Suppressor macrophage treated with lipopolysaccharide for 4 hours (primary cell): ENCODE measurements around the gene PI16.

Experiments
- DNase-seq: peaks from one replicate; pipeline ENCODE4 v3.0.0-alpha.2; 2020

Gene PI16

DNA sequence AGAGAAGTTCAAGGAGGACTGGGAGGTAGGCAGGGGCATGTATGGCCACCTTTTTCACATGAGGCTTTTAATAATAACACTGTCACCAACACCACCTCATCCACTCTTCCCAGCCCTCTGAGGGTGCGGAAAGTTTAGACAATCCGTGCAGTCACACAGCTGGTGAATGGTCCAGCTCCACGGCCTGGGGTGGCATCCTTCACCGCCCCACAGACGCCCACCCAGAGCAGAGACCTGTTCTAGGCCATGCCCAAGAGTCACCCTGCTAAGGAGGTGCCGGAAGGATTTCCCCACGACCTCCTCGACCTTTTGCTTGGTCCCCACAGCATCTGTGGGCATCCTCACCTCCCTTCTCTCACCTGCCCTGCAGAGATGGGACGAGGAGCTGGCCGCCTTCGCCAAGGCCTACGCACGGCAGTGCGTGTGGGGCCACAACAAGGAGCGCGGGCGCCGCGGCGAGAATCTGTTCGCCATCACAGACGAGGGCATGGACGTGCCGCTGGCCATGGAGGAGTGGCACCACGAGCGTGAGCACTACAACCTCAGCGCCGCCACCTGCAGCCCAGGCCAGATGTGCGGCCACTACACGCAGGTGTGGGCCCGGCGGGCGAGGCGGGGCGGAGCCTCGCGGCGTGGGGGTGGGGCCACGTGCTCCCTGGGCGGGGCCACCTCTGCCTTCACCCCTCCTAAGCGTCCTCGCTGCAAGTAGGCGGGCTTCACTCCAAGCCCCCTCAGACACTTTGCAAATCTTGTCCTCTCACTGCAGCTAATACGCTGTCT is 4.4 kb downstream of the PI16 start:
- no peak for DNase-seq

DNA sequence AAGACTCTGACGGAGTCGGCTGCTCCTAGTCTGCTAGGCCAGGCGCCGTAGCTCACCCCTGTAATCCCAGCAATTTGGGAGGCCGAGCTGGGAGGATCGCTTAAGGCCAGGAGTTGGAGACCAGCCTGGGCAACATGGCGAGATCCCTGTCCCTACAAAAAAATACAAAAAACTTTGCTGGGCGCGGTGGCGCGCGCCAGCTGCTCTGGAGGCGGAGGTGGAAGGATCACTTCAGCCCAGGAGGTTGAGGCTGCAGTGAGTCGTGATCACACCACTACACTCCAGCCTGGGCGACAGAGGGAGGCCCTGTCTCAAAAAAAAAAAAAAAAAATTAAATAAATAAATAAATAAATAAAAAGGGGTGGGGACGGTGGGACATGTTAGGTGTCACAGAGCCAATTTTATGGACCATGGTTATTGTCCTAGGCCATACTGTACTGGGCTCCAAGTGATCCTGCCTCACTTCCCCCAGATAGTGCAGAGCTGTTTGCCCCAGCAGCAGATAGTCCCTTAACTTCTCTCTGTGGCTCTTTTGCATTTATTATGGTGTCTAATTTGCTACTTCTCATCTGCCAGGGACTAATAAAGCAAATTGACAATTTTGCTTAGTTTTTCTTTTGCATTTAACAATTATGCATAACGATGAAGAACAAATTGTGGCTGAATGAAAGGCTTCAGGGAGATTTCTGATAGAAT is 5.2 kb downstream of the PI16 start:
- no peak for DNase-seq

DNA sequence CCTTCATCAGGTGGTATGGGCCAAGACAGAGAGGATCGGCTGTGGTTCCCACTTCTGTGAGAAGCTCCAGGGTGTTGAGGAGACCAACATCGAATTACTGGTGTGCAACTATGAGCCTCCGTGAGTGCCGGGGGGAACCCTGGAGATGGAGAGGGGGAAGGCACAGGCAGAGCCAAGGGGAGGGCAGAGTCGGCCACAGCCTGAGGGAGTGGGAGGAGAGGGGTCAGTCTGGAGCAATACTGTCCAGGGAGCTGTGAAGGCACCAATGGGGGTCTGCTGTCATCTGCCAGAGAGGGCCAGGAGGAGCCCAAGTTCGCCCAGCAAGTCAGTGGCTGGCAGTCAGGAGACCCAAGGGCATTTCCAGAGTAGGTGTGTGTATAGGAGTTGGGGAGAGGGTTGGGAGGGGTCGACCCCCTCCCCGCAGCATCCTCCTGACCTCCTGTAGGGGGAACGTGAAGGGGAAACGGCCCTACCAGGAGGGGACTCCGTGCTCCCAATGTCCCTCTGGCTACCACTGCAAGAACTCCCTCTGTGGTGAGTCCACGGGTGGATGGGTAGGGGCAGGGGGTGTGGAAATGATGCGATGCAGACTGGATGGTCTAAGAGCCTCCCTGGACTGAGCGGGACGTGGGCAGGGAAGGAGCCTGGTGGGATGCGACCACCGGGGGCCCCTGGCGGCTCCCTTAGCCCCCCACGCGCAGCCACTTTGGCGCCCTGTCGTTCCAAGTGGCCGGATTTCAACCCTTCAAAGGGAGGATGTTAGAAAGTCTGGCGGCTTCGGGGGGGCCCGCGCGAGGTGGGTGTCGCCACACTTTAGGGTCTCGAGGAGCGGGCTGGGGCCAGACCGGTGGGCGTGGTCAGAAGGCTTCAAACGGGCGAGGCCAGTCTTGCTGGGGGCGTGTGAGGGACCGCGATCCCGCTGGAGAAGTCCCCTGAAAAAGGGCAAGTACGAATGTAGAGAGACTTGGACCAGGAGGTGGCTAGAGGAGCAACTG is 7.2 kb downstream of the PI16 start:
- DNase-seq: no peak

DNA sequence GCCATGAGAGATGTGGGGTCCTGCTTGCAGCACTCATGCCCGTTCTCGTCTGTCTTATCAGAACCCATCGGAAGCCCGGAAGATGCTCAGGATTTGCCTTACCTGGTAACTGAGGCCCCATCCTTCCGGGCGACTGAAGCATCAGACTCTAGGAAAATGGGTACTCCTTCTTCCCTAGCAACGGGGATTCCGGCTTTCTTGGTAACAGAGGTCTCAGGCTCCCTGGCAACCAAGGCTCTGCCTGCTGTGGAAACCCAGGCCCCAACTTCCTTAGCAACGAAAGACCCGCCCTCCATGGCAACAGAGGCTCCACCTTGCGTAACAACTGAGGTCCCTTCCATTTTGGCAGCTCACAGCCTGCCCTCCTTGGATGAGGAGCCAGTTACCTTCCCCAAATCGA is 8.3 kb downstream of the PI16 start:
- peak; percentile 96 for DNase-seq

DNA sequence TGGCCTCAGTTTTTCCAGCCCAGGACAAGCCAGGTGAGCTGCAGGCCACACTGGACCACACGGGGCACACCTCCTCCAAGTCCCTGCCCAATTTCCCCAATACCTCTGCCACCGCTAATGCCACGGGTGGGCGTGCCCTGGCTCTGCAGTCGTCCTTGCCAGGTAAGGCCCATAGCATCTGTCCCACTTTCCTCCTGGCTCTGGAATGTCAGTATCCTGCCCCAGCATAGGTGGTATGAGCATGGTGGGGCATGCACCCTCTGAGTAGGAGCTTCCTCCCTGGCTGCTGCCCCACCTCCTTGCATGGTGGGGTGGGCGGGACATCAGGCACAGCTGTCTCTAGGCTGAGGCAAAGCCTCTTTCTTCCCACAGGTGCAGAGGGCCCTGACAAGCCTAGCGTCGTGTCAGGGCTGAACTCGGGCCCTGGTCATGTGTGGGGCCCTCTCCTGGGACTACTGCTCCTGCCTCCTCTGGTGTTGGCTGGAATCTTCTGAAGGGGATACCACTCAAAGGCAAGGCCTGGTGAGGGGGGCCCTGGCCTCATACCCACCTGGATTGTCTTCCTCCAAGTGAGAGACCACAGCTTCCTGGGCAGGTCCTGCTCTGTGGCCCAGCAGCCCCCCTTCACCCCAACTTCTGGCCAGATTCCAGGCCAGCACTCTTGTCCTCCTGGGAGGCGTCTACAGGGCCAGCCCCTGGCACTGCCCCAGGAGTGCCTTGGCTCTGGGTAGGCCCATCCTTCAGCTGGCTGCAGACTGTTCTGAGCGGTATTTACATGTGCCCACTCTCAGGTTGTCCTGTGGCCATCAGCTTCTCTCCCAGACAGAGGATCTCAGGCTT is 9.1 kb downstream of the PI16 start:
- DNase-seq: no peak

DNA sequence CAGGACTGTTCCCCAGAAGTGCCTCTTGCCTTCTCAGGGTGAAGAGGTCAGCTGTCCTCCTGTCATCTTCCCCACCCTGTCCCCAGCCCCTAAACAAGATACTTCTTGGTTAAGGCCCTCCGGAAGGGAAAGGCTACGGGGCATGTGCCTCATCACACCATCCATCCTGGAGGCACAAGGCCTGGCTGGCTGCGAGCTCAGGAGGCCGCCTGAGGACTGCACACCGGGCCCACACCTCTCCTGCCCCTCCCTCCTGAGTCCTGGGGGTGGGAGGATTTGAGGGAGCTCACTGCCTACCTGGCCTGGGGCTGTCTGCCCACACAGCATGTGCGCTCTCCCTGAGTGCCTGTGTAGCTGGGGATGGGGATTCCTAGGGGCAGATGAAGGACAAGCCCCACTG is 9.8 kb downstream of the PI16 start:
- DNase-seq: no peak

DNA sequence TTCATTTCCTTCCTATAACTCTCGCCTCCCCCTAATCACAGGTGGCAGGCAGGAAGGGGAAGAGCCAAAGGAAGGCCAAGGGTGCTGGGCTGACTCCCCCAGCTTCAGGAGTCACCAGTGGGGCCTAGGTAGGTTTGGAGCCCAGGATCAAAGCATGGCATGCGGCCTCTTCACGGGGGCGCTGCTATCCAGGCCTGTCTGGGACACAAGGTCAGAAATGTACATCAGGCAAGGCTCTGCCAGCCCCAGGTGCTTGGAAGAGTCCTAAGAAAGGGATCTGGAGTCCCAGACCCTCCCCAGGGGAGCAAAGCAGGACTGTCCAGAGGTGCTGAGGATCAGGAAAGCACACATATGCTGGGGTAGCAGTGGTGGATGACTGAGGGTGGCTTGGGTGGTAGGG is 10.4 kb downstream of the PI16 start:
- no peak for DNase-seq

DNA sequence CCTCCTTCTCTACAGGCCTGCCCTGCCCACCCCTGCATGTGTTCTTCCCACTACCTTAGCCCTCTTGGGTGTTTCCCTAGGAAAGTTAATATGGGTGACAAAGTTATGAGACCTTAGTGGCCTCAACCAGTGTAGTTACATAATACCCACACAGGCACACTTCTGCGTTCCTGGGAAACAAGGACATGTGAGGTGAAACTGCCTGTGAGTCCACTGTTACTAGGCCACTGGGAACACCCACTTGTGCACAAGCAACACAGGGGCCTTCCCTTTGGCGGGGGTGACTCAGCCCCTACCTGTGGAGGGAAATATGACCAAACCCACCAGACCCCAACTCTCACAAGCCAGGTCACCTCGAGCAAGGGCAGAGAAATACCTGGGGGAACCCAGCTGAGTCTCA is 12.8 kb downstream of the PI16 start:
- DNase-seq: no peak

DNA sequence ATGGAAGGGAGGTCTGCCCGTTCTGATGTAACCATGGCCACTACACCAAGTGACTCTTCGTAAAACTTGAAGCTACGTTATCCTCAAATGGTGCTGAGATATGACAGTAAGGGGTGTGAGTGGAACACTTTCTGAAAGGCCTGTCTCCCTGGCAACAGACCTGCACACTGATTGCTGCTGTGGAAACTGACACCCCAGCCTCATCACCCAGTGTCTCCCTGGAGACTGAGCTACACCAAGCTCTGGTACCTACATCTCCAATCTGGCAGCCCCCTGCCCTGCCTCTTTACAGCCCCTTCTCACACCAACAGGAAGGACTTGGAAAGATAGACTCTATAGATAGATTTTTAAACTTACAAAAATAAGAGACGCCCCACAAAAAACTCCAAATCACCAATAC is 13.2 kb downstream of the PI16 start:
- DNase-seq: no peak

DNA sequence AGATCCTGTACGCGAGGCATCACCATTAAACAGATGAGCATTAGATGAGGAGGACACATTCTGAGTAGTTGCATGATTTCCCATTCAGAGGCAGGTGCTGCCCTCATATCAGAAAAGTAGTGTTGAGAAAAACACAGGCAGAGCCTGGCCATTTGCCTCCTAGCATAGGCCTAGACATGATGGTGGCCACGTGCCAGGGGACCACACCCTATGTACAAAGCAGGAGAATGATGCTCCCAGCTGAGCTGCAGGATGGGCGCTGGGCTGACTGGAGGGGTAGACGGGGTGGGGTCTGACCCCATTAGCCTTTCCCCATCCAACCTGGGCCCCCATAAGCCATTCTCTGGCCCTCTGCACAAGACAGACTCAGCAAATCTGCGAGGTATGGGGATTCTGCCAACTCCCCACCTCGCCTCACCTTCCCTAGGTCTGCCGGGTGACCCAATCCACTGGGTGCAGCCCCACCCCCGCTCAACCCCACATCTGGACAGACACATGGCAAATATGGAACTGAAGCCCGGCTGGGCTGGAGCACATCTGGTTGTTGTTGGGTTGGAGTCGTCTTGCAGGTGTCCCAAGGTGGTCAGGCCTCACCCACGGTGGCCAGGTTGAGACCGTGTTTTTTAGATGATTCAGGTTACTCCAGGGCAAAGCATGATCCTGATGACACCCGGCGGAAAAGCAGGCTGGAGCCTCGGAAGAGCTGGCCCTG is 13.9 kb downstream of the PI16 start:
- DNase-seq: no peak

DNA sequence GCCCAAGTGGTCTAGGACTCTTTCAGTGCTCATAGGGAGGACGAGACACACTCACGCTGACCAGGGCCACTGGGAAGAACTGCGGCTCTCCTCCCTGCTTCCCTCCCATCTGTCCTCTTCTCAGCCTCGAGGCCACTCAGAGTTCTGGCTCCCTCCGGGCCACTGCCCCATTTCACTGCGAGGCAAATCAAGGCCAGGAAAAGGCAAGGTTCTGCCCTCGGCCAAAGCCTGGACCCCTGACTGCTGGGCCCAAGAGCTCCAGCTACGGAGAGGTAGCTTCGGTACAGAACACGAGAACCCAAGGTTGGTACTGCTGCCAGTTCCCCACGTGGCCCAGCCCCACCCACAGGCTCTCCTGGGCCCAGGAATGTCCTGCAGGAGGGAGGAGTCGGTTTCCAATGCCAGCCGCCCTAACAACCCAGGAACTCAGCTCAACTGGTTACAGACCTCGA is 14.7 kb downstream of the PI16 start:
- DNase-seq: no peak

DNA sequence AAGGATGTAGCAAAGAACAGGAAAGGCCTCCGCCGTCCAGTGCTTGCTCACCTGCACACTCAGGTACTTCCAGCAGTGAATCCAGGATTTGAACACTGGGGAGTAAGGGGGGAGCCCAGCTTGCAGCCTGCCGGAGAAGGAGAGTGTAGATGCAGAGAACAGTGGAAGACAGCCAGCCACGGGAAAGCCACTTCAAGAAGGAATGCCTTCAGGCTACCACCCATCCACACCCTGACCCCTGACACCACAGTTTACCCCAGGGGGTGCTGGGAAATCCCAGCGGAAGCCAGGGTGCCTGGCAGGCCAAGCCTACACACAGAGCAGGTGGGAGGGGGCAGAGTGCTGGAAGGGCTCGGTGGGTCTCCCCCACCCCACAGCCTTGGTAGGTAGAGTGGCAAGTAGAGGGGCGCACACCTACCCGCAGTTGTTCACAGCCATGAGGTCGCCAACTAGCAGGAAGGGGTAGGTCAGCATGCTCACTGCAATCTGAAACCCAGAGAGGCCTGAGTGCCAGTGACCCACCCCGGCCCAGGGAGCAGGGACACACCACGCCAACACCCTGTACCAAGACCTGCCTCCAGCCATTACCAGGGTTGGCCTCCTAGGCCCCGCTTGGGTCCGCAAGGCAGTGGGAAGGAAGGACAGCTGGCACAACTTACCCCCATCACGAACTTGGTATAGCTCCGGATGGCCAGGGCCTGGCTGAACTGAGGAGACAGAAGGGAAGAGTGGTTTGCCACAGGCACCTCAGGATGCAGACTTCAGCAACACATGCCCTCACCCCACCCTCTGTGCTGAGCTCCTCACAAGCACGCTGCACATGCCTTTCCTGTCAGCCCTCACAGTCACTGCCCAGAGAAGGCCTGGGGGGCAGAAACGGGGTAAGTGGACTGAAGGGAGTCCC is 15.7 kb downstream of the PI16 start:
- DNase-seq: no peak

DNA sequence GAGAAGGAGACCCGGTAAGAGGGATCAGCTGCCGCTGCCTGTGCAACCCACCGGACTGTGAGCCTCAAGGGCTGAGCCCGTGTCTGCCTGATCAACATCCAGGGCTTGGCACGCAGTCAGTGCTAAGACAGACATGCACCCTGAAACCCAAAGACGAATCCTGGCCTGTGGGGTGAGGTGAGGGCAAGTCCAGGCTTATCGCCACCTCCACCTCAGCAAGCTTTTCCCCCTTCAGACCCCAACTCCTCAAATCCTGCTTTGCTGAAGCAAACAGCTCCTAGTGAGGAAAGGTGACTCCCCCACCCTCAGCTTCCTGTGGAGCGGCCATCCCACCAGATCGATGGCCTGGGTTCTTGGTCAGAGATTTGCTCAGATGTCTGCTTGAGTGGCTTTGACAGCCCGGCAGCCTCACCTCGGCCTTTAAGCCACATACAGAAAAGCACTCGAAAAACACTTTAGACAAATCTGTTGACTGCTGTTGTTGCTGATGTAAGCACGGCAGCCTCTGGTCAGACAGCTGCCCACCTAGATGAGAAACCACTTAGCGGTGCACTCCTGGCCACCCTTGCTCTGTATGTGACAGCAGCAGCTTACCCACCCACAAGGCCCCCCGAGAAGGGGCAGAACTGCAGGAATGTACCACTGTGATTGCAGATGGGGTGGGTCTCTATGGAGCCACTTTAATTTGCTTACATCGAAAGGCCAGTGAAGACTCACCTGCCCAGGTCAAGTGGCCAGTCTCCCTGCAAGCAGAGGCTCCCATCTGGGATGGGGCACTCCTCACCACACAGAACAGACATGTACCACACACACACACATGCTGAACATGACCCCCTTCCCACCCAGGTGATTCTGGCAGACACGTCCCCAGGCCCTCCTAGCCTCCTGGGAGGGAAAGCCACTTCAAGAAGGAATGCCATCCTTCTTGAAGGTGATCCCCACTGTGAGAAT is 16.6 kb downstream of the PI16 start:
- DNase-seq: no peak

DNA sequence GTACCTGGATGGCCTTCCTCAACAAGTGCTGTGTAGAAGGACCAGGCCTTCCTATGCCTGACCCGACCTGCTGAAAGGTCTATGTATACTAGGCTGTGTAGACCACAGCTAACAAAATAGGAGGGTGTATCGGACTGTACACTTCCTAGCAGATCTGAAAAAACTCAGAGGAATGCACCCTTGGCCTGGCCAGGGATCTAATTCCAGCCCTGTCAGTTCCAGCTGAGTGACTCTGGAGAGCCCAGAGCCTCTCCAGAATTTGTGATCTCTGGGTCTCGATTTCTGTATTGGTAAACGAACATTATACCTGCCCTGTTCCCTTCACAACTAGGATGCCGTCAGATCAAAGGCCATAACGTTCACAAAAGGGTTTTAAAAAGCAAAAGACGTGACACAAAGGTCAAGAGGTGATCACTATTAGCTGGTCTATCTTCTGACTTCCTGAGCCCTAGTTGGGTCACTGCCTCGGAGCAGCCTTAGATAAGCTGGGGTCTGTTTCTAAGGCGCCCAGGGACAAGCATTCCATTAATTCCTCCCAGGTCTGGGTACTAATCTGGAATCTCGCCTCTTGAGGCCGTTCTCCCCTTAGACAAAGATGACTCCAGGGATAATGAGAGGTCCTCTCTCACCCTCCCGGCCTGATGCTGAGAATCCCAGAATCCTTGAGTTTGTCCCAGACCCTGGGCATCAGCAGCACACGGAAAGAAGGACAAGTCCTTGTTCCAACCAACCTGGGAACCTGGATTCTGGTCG is 17.6 kb downstream of the PI16 start:
- DNase-seq: no peak

DNA sequence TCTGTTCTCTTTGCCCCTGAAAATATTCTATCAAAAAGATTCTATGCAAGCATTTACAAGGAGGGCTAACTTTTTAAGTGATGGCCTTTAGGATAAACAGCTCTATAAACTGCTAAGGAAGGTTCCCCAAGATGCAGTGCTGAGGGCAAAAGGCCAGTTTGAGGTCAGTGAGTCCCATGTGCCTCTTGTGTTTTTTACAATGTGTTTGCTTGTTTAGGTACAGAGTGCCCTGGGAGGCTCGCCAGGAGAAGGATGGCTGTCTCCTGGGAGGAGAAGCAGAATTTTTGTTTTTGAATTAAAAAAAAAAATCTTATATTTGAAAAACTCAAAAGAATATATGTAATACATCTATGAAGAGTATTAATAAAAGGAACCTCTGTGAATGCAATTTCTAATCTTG is 18.7 kb downstream of the PI16 start:
- DNase-seq: no peak

DNA sequence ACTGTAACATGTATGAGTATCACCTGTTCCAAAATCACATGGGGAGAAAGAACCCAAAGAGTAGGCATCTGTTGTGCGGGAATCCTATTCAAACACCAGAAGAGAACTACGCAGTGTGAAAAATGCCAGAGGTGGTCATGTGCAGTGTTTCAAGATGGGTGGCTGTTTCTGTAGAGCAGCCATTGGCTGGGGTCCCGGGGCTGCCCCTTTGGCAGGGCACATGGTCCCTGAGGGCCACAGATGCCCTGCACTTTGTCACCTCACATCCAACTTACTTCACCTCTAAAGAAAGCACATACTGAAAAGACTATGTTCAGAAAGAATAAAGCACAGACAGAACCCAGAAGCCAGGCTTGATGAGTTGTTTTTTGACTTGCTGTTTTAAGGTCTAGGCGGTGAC is 19.1 kb downstream of the PI16 start:
- DNase-seq: no peak

DNA sequence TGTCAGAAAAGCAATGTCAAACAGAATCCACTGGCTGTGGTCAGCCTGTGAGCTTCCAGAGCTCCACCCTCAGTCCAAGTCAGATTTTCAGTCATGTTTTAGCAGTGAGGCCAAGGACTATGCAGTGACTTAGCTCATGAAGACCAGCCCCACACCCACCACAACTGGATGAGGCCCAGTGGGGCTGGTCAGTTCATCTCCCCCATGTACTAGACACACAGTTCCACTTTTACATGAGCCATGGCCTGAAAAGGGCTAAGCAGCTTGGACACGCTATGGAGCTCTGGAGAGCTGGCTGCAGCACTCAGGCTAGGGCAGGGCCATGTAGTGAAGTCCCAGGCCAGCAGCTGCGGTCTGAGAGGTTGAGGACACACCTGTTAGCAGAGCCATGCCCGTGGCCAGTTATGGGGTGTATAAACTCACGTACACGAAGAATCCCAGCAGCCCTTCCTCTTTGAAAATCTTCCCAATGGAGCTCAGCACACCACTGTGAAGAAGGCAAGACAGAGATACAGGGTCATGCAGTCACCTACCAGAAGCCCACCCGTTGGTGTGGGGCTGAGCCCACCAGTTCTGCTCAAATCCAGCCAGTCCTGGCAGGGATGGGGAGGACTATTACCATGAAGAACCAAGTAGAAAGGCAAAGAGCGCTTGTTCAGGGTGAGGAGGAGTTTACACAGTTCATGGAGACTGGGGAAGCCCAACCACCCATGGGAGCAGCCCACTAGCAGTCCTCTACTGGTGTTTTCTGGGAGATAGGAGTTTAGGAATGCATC is 20.9 kb downstream of the PI16 start:
- DNase-seq: no peak

DNA sequence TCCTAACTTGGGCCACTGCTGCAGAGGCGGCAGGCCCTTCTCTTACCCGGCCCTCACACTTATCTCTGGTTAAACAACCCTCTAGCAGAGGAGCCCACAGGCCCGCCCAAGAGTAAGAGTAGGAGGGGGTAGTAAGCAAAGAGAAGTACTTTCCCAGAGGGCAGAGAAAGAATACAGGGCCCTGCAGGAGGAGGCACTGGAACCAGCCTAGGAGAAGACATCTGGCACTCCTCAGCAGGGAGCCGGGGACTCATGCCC is 21.4 kb downstream of the PI16 start:
- no peak for DNase-seq
